Retina (tissue), 1 donor: ENCODE measurements around the gene PNMA8B.

Experiments
- DNase-seq: peaks from one replicate; pipeline ENCODE4 v3.0.0-alpha.2; 2016

PNMA8B gene

GRCh38 chr19:46452186-46452585 is 43.5 kb downstream of the PNMA8B start:
- DNase-seq: no peak

GRCh38 chr19:46451352-46451751 is 44.3 kb downstream of the PNMA8B start:
- peak; percentile 44 for DNase-seq

- no peak for DNase-seq
Observed at GRCh38 chr19:46450737-46451136, 44.9 kb downstream of the PNMA8B start.

- DNase-seq: no peak
Observed at GRCh38 chr19:46449228-46449627, 46.4 kb downstream of the PNMA8B start.

- DNase-seq: no peak
Observed at GRCh38 chr19:46448601-46449000, 47.1 kb downstream of the PNMA8B start.

- DNase-seq: no peak
Observed at GRCh38 chr19:46447824-46448223, 47.8 kb downstream of the PNMA8B start.

- DNase-seq: no peak
Observed at GRCh38 chr19:46447006-46447405, 48.7 kb downstream of the PNMA8B start.

GRCh38 chr19:46446021-46446420 is 49.6 kb downstream of the PNMA8B start:
- DNase-seq: no peak

- no peak for DNase-seq
Observed at GRCh38 chr19:46442808-46443450, 52.7 kb downstream of the PNMA8B start.

GRCh38 chr19:46441866-46442265 is 53.8 kb downstream of the PNMA8B start:
- DNase-seq: no peak
